Measurements from ENCODE around the gene FAM180A.
A peak's percentile ranks its signal among the peaks of the same experiment; 100 is the strongest.
"Not testable (repeated sequence)": the region's sequence is repeated elsewhere in the genome, so short reads cannot be mapped to it uniquely, and the experiment has no call there.

FAM180A gene

GRCh38 chr7:135712182-135712782, 36.3 kb downstream of the FAM180A start:
- no peak for DNase-seq (ENCODE audit: low spot score)

- no peak for DNase-seq (ENCODE audit: low spot score)
Observed at GRCh38 chr7:135711139-135711469, 37.5 kb downstream of the FAM180A start.

- DNase-seq (ENCODE audit: low spot score) = peak; percentile 38
Observed at GRCh38 chr7:135710417-135711138, 38.0 kb downstream of the FAM180A start.

GRCh38 chr7:135709508-135709907, 39.1 kb downstream of the FAM180A start:
- no peak for DNase-seq (ENCODE audit: low spot score)

GRCh38 chr7:135708041-135708440, 40.6 kb downstream of the FAM180A start:
- no peak for DNase-seq (ENCODE audit: low spot score)

GRCh38 chr7:135707570-135707966, 41.0 kb downstream of the FAM180A start:
- no peak for DNase-seq (ENCODE audit: low spot score)

- DNase-seq (ENCODE audit: low spot score) = no peak
Observed at GRCh38 chr7:135706858-135707569, 41.6 kb downstream of the FAM180A start.

- no peak for DNase-seq (ENCODE audit: low spot score)
Observed at GRCh38 chr7:135706038-135706742, 42.4 kb downstream of the FAM180A start.

GRCh38 chr7:135704698-135705097, 43.9 kb downstream of the FAM180A start:
- DNase-seq (ENCODE audit: low spot score) = no peak

- DNase-seq (ENCODE audit: low spot score) = no peak
Observed at GRCh38 chr7:135704074-135704473, 44.5 kb downstream of the FAM180A start.

- no peak for DNase-seq (ENCODE audit: low spot score)
Observed at GRCh38 chr7:135697276-135698049, 51.1 kb downstream of the FAM180A start.

GRCh38 chr7:135693558-135693957, 55.1 kb downstream of the FAM180A start:
- DNase-seq (ENCODE audit: low spot score) = no peak

GRCh38 chr7:135692606-135693005, 56.0 kb downstream of the FAM180A start:
- DNase-seq (ENCODE audit: low spot score) = not testable (repeated sequence)

GRCh38 chr7:135692055-135692454, 56.6 kb downstream of the FAM180A start:
- no peak for DNase-seq (ENCODE audit: low spot score)

GRCh38 chr7:135690566-135690965, 58.0 kb downstream of the FAM180A start:
- DNase-seq (ENCODE audit: low spot score) = peak; percentile 77

- DNase-seq (ENCODE audit: low spot score) = no peak
Observed at GRCh38 chr7:135687466-135687865, 61.1 kb downstream of the FAM180A start.

GRCh38 chr7:135685306-135686084, 63.1 kb downstream of the FAM180A start:
- peak; percentile 54 for DNase-seq (ENCODE audit: low spot score)

- no peak for DNase-seq (ENCODE audit: low spot score)
Observed at GRCh38 chr7:135684699-135685098, 63.9 kb downstream of the FAM180A start.

- peak; percentile 36 for DNase-seq (ENCODE audit: low spot score)
Observed at GRCh38 chr7:135684136-135684535, 64.5 kb downstream of the FAM180A start.

GRCh38 chr7:135683609-135684008, 65.0 kb downstream of the FAM180A start:
- DNase-seq (ENCODE audit: low spot score) = no peak

GRCh38 chr7:135682191-135682590, 66.4 kb downstream of the FAM180A start:
- no peak for DNase-seq (ENCODE audit: low spot score)
